T-cell (primary cell): ENCODE data around the gene CCT3. TPM values are rescaled to one million over a fixed set of nuclear protein-coding genes. Genes with fewer than 3 reads are reported as not detected.

Experiments used
- ATAC-seq, 4 experiments: fragments of 200-7000 bp in 3 of 4; fragments of 150-1000 bp in 1 of 4; cut with Tn5 transposase; replicated peaks in 1 of 4; 1 replicate in 3 of 4; 2 replicates in 1 of 4; pipeline ENCODE4 v1.10.0; 2021; ENCODE audit warnings: moderate library complexity in 3 of 4, mild to moderate bottlenecking in 2 of 4, moderate number of reproducible peaks in 1 of 4
- CTCF ChIA-PET, 2 donors: fragments of 300-600 bp; sonication (Branson Sonifier 250); formaldehyde crosslinking; loops; one replicate each; lab custom pipeline; 2022; ENCODE audit warnings: antibody characterized with exemption in 2 of 2; lab: Charles Lee
- POLR2A ChIA-PET, 2 donors: fragments of 300-600 bp; sonication (Branson Sonifier 250); formaldehyde crosslinking; loops; one replicate each; lab custom pipeline; 2022; ENCODE audit warnings: antibody characterized with exemption in 2 of 2; lab: Charles Lee
- DNase-seq, 35 experiments: peaks; one replicate each; pipeline versions ENCODE4 v3.0.0 to v3.0.0-alpha.2; 2013 to 2023
- H3K27ac ChIP-seq: one replicate; pipeline ENCODE4 v1.5.1; 2013; ENCODE audit warnings: low read length
- H3K27me3 ChIP-seq, 2 experiments: replicated peaks in 1 of 2; 1 replicate in 1 of 2; 2 replicates in 1 of 2; pipeline versions ENCODE4 v1.6.1 to v1.7.0; 2013; ENCODE audit warnings: low read length in 1 of 2, mixed read lengths in 1 of 2; ENCODE audit not compliant: control insufficient read depth in 2 of 2, insufficient read depth in 2 of 2; ENCODE audit errors: extremely low read depth in 1 of 2
- H3K36me3 ChIP-seq, 2 donors: 1 replicate in 1 of 2; 2 replicates in 1 of 2; pipeline versions ENCODE4 v1.6.1 to v1.7.0; 2013; ENCODE audit warnings: low read length in 1 of 2; ENCODE audit not compliant: control insufficient read depth in 2 of 2, insufficient read depth in 1 of 2; ENCODE audit errors: extremely low read depth in 1 of 2
- H3K4me1 ChIP-seq, 2 experiments: 1 replicate in 1 of 2; 2 replicates in 1 of 2; pipeline versions ENCODE4 v1.6.1 to v1.7.0; 2013; ENCODE audit warnings: low read length in 2 of 2, mixed read lengths in 1 of 2; ENCODE audit not compliant: insufficient read depth in 2 of 2, control insufficient read depth in 1 of 2; ENCODE audit errors: extremely low read depth in 1 of 2
- H3K4me3 ChIP-seq, 2 donors: 1 replicate in 1 of 2; 2 replicates in 1 of 2; pipeline versions ENCODE4 v1.5.1 to v1.7.0; 2013; ENCODE audit warnings: mild to moderate bottlenecking in 2 of 2, low read length in 1 of 2, moderate library complexity in 1 of 2; ENCODE audit not compliant: control insufficient read depth in 1 of 2; ENCODE audit errors: extremely low read depth in 1 of 2
- H3K9me3 ChIP-seq: 2 replicates; pipeline ENCODE4 v1.7.0; 2013
- H3K27ac Mint-ChIP-seq, 2 donors: one replicate each; pipeline ENCODE4 v1.8.0; 2020 to 2021; ENCODE audit warnings: mild to moderate bottlenecking in 2 of 2, mixed read lengths in 2 of 2
- H3K27me3 Mint-ChIP-seq, 2 donors: one replicate each; pipeline ENCODE4 v1.8.0; 2021 to 2022; ENCODE audit warnings: mixed read lengths in 2 of 2
- H3K36me3 Mint-ChIP-seq: one replicate; pipeline ENCODE4 v1.8.0; 2021; ENCODE audit warnings: mixed read lengths
- H3K4me1 Mint-ChIP-seq, 3 donors: one replicate each; pipeline ENCODE4 v1.8.0; 2020 to 2022; ENCODE audit warnings: mixed read lengths in 3 of 3, mild to moderate bottlenecking in 1 of 3
- H3K4me3 Mint-ChIP-seq, 3 donors: one replicate each; pipeline ENCODE4 v1.8.0; 2020 to 2022; ENCODE audit warnings: mild to moderate bottlenecking in 3 of 3, mixed read lengths in 3 of 3, moderate library complexity in 3 of 3
- H3K9me3 Mint-ChIP-seq, 3 donors: one replicate each; pipeline ENCODE4 v1.8.0; 2020 to 2022; ENCODE audit warnings: mixed read lengths in 3 of 3
- WGBS: methylation state at CpG from one replicate; pipeline ENCODE4 v1.1.5; 2013; ENCODE audit warnings: missing lambda C conversion rate; ENCODE audit not compliant: insufficient coverage; 5-methylcytosine and 5-hydroxymethylcytosine counted together
- total RNA-seq, 35 experiments: library from RNA in 6 of 35; stranded (reverse) in 6 of 35; fragments of 120-200 nt in 1 of 35; gene quantifications; one replicate each; pipeline versions ENCODE4 v1.2.1 to v1.2.4 and lab custom pipeline; 2013 to 2026

The CCT3 gene
- total RNA-seq, 5 donors from 2014 or later (not counting 1 experiment from before 2014, with no cell fraction given) = 87.2 to 138 (median 124) TPM

DNA sequence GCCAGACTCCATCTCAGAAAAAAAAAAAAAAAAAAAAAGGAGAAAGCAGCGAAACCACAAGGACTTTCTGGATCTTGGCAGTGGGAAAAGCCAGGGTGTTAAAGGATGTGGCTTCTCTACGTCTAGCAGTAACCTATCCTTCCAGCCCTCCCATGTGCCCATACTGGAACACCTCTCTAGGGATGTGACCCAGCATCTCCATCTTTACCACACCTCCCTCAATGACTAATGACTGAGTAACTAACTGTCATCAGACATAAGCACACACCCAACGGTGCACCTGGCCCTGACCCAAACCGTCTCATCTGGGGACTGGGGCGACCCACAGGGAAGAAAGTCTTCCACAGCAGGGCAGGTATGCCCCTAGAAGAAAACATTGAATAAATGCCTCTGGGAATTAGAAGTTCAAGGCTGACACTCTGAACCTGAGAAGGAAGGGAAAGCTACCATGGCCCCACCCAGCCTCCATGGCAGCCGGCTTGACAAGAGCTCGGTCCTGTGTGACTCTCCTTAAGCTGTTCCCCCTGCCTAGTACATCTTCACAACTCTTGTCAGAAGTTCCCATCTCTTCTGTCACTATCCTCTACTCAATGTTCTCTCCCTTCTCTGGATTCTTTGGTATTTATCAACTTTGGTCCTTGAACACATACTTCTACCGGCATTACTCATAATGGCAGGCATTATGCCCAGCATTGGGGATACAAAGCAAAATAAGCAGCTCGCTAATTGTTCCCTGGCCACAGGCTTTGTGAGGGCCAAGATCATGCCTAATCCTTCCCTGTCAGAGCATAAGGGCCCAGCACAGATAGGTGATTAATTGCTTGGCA, 75.4 kb downstream of the CCT3 start:
- no peaks in the 10 kb centered on the region for H3K4me1 ChIP-seq
- POLR2A ChIA-PET = interaction anchor here in 1 of 2 donors (0.7 kb wide), 1 partner anchor 1405 kb away, joined by 6 read pairs; no protein-coding TSS in a partner anchor
- DNase-seq (no peak), ATAC-seq (no peak)
- Mint-ChIP-seq H3K9me3 (no peaks in the 10 kb centered on the region), H3K36me3 (peaks cover 73% of the 10 kb centered on the region), H3K27me3 (no peaks in the 10 kb centered on the region), H3K4me1 (peaks cover 0 to 8% (median 7%) of the 10 kb centered on the region in 3 donors), H3K27ac (no peak overlapping the region), H3K4me3 (no peak overlapping the region)
- H3K27ac ChIP-seq = no peak overlapping the region
- no peaks in the 10 kb centered on the region for H3K9me3 ChIP-seq
- CTCF ChIA-PET = no interaction called here
- 98% methylated on average over 6 of the region's 9 CpGs for WGBS
- H3K4me3 ChIP-seq = no peak overlapping the region
- no peaks in the 10 kb centered on the region for H3K27me3 ChIP-seq
- peaks cover 37 to 89% of the 10 kb centered on the region in 2 donors for H3K36me3 ChIP-seq

DNA sequence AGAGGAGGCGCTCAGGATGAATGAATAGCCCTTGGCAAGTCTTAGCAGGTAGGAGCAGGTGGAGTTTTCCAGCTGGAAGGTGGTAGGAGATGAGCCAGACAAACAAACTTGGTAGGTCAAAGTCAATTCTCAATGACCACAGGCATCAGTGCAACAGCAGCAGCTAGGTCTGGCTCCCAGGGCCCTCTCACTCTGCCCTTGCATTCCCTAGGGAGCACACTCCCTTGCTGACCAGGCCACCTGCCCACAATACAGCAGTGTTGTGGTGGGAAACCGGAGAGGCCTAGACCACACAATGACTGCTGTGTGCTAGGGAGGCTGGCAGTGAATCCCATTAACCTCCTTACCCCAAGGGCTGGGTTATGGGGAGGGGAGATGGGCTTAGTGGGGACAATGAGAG, 77.2 kb downstream of the CCT3 start:
- Histone ChIP-seq H3K4me1 (no peaks in the 10 kb centered on the region), H3K36me3 (peaks cover 29 to 86% of the 10 kb centered on the region in 2 donors), H3K27ac (no peak overlapping the region), H3K4me3 (no peak overlapping the region), H3K27me3 (no peaks in the 10 kb centered on the region), H3K9me3 (no peaks in the 10 kb centered on the region)
- H3K4me3 Mint-ChIP-seq = no peak overlapping the region
- ChIA-PET CTCF (no interaction called here), POLR2A (no interaction called here)
- ATAC-seq = no peak
- H3K27me3 Mint-ChIP-seq = no peaks in the 10 kb centered on the region
- H3K9me3 Mint-ChIP-seq = no peaks in the 10 kb centered on the region
- WGBS = 100% methylated on average over 1 of the region's 2 CpGs
- H3K4me1 Mint-ChIP-seq = peaks cover 2 to 8% (median 7%) of the 10 kb centered on the region in 3 donors
- DNase-seq = no peak
- peak overlapping the region in 1 of 2 donors; percentile 31 for H3K27ac Mint-ChIP-seq
- peaks cover 67% of the 10 kb centered on the region for H3K36me3 Mint-ChIP-seq

DNA sequence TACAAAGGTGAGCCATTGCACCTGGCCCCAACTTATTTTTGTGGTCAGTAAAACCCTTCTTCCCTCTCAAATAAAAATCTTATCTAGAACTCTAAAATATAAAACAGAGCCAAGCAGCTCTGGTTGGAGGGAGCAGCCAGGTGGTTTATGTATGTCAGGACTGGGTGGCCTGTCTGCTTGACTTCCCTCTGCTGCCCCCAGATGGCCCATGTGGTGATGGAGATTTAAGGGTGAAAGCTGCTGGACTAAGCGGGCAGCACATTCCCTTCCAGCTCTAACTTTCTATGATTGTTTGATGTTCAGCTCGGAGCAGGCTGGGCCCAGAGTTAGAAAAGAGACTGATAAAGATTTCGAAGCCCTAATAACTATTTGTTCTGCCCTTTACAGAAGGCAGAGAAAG, 78.3 kb downstream of the CCT3 start:
- ChIA-PET CTCF (no interaction called here), POLR2A (no interaction called here)
- ATAC-seq (no peak), DNase-seq (no peak)
- Mint-ChIP-seq H3K27me3 (no peaks in the 10 kb centered on the region), H3K4me3 (no peak overlapping the region), H3K4me1 (peaks cover 2 to 8% (median 7%) of the 10 kb centered on the region in 3 donors), H3K9me3 (no peaks in the 10 kb centered on the region), H3K36me3 (peaks cover 60% of the 10 kb centered on the region), H3K27ac (no peak overlapping the region)
- H3K4me3 ChIP-seq = no peak overlapping the region
- H3K27ac ChIP-seq = no peak overlapping the region
- no peaks in the 10 kb centered on the region for H3K4me1 ChIP-seq
- WGBS = no CpG with 5 or more reads among the region's 3 CpGs
- peaks cover 29 to 81% of the 10 kb centered on the region in 2 donors for H3K36me3 ChIP-seq
- no peaks in the 10 kb centered on the region for H3K9me3 ChIP-seq
- H3K27me3 ChIP-seq = no peaks in the 10 kb centered on the region

Other genes starting within 250 kb of the CCT3 start
- gene LMNA, start 223.6 kb downstream of the CCT3 start, total RNA-seq = 100 to 1,000 TPM in 2 of 5 donors, 10 to 100 TPM in 3; 40.3 to 970 (median 57.3) TPM
- gene SEMA4A, start 184.7 kb downstream of the CCT3 start, total RNA-seq = 10 to 100 TPM in 1 of 5 donors, 1 to 10 TPM in 4; 1.5 to 12.0 (median 2.2) TPM
- gene SLC25A44, start 144.2 kb downstream of the CCT3 start, total RNA-seq = 10 to 100 TPM; 16.8 to 24.5 (median 21.4) TPM
- 10 to 100 TPM; 54.7 to 58.7 (median 57.6) TPM for gene PMF1, start 125.3 kb downstream of the CCT3 start, total RNA-seq
- 1 to 10 TPM; 1.8 to 7.1 (median 5.2) TPM for gene BGLAP, start 96.1 kb downstream of the CCT3 start, total RNA-seq
- gene PAQR6, start 90.2 kb downstream of the CCT3 start, total RNA-seq = 1 to 10 TPM; 2.5 to 3.1 (median 2.9) TPM
- gene SMG5, start 55.5 kb downstream of the CCT3 start, total RNA-seq = 10 to 100 TPM; 60.5 to 84.2 (median 81.3) TPM
- gene TMEM79, start 54.0 kb downstream of the CCT3 start, total RNA-seq = 10 to 100 TPM in 3 of 5 donors, 1 to 10 TPM in 2; 4.9 to 17.6 (median 17.3) TPM
- gene GLMP, start 42.6 kb downstream of the CCT3 start, total RNA-seq = 10 to 100 TPM; 18.7 to 25.4 (median 24.1) TPM
- gene VHLL, start 39.0 kb downstream of the CCT3 start, total RNA-seq = under 1 TPM in 2 of 5 donors, not detected in 3; 0.39 to 0.88 TPM
- under 1 TPM in 1 of 5 donors, not detected in 4; 0.93 TPM for gene TSACC, start 234 bp upstream of the CCT3 start, total RNA-seq
- gene RHBG, start 30.9 kb upstream of the CCT3 start, total RNA-seq = under 1 TPM in 1 of 5 donors, not detected in 4; 0.35 TPM
- 100 to 1,000 TPM in 2 of 5 donors, 10 to 100 TPM in 3; 60.7 to 133 (median 79.3) TPM for gene MEF2D, start 162.5 kb upstream of the CCT3 start, total RNA-seq
- gene IQGAP3, start 234.3 kb upstream of the CCT3 start, total RNA-seq = under 1 TPM in 4 of 5 donors, not detected in 1; 0.13 to 0.19 (median 0.18) TPM
- 10 to 100 TPM in 4 of 5 donors, 1 to 10 TPM in 1; 9.9 to 43.6 (median 16.4) TPM for gene TTC24, start 241.4 kb upstream of the CCT3 start, total RNA-seq